SK-N-SH treated with all-trans-retinoic acid at 6 μM for 48 hours (cell line): ENCODE data around the gene DNAAF3.

Source experiments
- ATAC-seq: fragments of 200-7000 bp; cut with Tn5 transposase; 3 replicates; pipeline ENCODE4 v1.9.1; 2020; ENCODE audit warnings: mild to moderate bottlenecking, moderate library complexity
- ARNTL ChIP-seq: fragments of 450-650 bp; formaldehyde crosslinking; IDR thresholded peaks from 2 replicates; pipeline ENCODE4 v1.5.0; 2020; ENCODE audit warnings: low read depth, mild to moderate bottlenecking, moderate library complexity, borderline replicate concordance
- BACH2 ChIP-seq: fragments of 250-450 bp; sonication (Bioruptor Pico); IDR thresholded peaks from 2 replicates; pipeline ENCODE4 v1.9.0; 2021; ENCODE audit warnings: mild to moderate bottlenecking, borderline replicate concordance
- CREB5 ChIP-seq: fragments of 250-450 bp; sonication (Bioruptor Pico); IDR thresholded peaks from 2 replicates; pipeline ENCODE4 v1.5.1; 2020; ENCODE audit warnings: low read depth, mild to moderate bottlenecking, moderate library complexity
- CSDC2 ChIP-seq: fragments of 250-450 bp; sonication (Bioruptor Pico); IDR thresholded peaks from 2 replicates; pipeline ENCODE4 v1.5.0; 2020; ENCODE audit warnings: mild to moderate bottlenecking, moderate library complexity
- ESRRG ChIP-seq: fragments of 250-450 bp; sonication (Bioruptor Pico); IDR thresholded peaks from 2 replicates; pipeline ENCODE4 v1.6.1; 2021; ENCODE audit warnings: mild to moderate bottlenecking
- GLIS3 ChIP-seq: fragments of 250-450 bp; sonication (Bioruptor Pico); IDR thresholded peaks from 2 replicates; pipeline ENCODE4 v1.5.0; 2020; ENCODE audit warnings: mild to moderate bottlenecking, moderate library complexity
- OSR1 ChIP-seq: fragments of 250-450 bp; sonication (Bioruptor Pico); IDR thresholded peaks from 2 replicates; pipeline ENCODE4 v1.8.0; 2022; ENCODE audit warnings: moderate library complexity, mild to moderate bottlenecking, inconsistent platforms
- PATZ1 ChIP-seq: fragments of 250-450 bp; sonication (Bioruptor Pico); IDR thresholded peaks from 2 replicates; pipeline ENCODE4 v1.8.0; 2020; ENCODE audit warnings: mild to moderate bottlenecking, moderate library complexity, borderline replicate concordance
- POU6F1 ChIP-seq: fragments of 250-450 bp; sonication (Bioruptor Pico); IDR thresholded peaks from 2 replicates; pipeline ENCODE4 v1.8.0; 2021; ENCODE audit warnings: low read depth, mild to moderate bottlenecking, moderate library complexity, borderline replicate concordance
- RARB ChIP-seq: fragments of 250-450 bp; sonication (Bioruptor Pico); IDR thresholded peaks from 2 replicates; pipeline ENCODE4 v1.8.0; 2021; ENCODE audit warnings: mild to moderate bottlenecking, moderate library complexity
- SNAI2 ChIP-seq: fragments of 250-450 bp; sonication (Bioruptor Pico); IDR thresholded peaks from 2 replicates; pipeline ENCODE4 v1.5.0; 2020; ENCODE audit warnings: mild to moderate bottlenecking, moderate library complexity
- TOX ChIP-seq: fragments of 250-450 bp; sonication (Bioruptor Pico); IDR thresholded peaks from 2 replicates; pipeline ENCODE4 v1.8.0; 2021; ENCODE audit warnings: mild to moderate bottlenecking, moderate library complexity, borderline replicate concordance
- TSHZ2 ChIP-seq: fragments of 250-450 bp; sonication (Bioruptor Pico); IDR thresholded peaks from 2 replicates; pipeline ENCODE4 v1.5.0; 2020; ENCODE audit warnings: mild to moderate bottlenecking, moderate library complexity
- ZC3H10 ChIP-seq: fragments of 250-450 bp; sonication (Bioruptor Pico); IDR thresholded peaks from 2 replicates; pipeline ENCODE4 v1.5.1; 2021; ENCODE audit warnings: mild to moderate bottlenecking, moderate library complexity
- ZFP3 ChIP-seq: fragments of 250-450 bp; sonication (Bioruptor Pico); IDR thresholded peaks from 2 replicates; pipeline ENCODE4 v1.5.0; 2020; ENCODE audit warnings: mild to moderate bottlenecking, moderate library complexity
- ZFP30 ChIP-seq: fragments of 450-650 bp; formaldehyde crosslinking; IDR thresholded peaks from 2 replicates; pipeline ENCODE4 v1.5.0; 2022; ENCODE audit warnings: mild to moderate bottlenecking, moderate library complexity
- ZNF565 ChIP-seq: fragments of 450-650 bp; formaldehyde crosslinking; conservative IDR thresholded peaks from 2 replicates; pipeline ENCODE4 v1.5.0; 2020; ENCODE audit warnings: low read depth, mild to moderate bottlenecking, moderate library complexity
- ZNF70 ChIP-seq: fragments of 450-650 bp; formaldehyde crosslinking; IDR thresholded peaks from 2 replicates; pipeline ENCODE4 v1.5.0; 2020; ENCODE audit warnings: mild to moderate bottlenecking, moderate library complexity
- ZNF8 ChIP-seq: fragments of 450-650 bp; formaldehyde crosslinking; IDR thresholded peaks from 2 replicates; pipeline ENCODE4 v1.5.0; 2020; ENCODE audit warnings: mild to moderate bottlenecking, moderate library complexity
- TF ChIP-seq, protein P1 (sequence below): fragments of 250-450 bp; sonication (Bioruptor Pico); IDR thresholded peaks from 2 replicates; pipeline ENCODE4 v1.5.1; 2021; ENCODE audit warnings: mild to moderate bottlenecking, moderate library complexity

The DNAAF3 gene

GRCh38 chr19:55146078-55146704 is 20.2 kb downstream of the DNAAF3 start:
- ATAC-seq = peak; percentile 11; the same call in 2 of the 3 replicates
- TF ChIP-seq ZFP30 (CRISPR knock-in tag) (no peak), SNAI2 (CRISPR knock-in tag) (no peak), TOX (CRISPR knock-in tag) (no peak), ARNTL (CRISPR knock-in tag) (no peak), ZFP3 (CRISPR knock-in tag) (no peak), BACH2 (CRISPR knock-in tag) (no peak), POU6F1 (CRISPR knock-in tag) (no peak), GLIS3 (CRISPR knock-in tag) (no peak), ZNF8 (CRISPR knock-in tag) (no peak), CREB5 (CRISPR knock-in tag) (no peak), OSR1 (CRISPR knock-in tag) (no peak), CSDC2 (CRISPR knock-in tag) (no peak), TSHZ2 (CRISPR knock-in tag) (no peak), ESRRG (CRISPR knock-in tag) (no peak), ZNF70 (CRISPR knock-in tag) (no peak), PATZ1 (no peak), RARB (CRISPR knock-in tag) (no peak)

- TF ChIP-seq ZNF70 (CRISPR knock-in tag) (no peak), PATZ1 (no peak), ZC3H10 (CRISPR knock-in tag) (no peak), ZNF565 (CRISPR knock-in tag) (no peak), POU6F1 (CRISPR knock-in tag) (no peak), CSDC2 (CRISPR knock-in tag) (no peak), OSR1 (CRISPR knock-in tag) (no peak), RARB (CRISPR knock-in tag) (no peak), BACH2 (CRISPR knock-in tag) (no peak), TOX (CRISPR knock-in tag) (no peak), ESRRG (CRISPR knock-in tag) (no peak), ARNTL (CRISPR knock-in tag) (no peak)
- TF ChIP-seq, protein P1, sequence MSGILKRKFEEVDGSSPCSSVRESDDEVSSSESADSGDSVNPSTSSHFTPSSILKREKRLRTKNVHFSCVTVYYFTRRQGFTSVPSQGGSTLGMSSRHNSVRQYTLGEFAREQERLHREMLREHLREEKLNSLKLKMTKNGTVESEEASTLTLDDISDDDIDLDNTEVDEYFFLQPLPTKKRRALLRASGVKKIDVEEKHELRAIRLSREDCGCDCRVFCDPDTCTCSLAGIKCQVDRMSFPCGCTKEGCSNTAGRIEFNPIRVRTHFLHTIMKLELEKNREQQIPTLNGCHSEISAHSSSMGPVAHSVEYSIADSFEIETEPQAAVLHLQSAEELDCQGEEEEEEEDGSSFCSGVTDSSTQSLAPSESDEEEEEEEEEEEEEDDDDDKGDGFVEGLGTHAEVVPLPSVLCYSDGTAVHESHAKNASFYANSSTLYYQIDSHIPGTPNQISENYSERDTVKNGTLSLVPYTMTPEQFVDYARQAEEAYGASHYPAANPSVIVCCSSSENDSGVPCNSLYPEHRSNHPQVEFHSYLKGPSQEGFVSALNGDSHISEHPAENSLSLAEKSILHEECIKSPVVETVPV (CRISPR knock-in tag) = no peak
- ATAC-seq = no peak
These were observed 21.2 kb downstream of the DNAAF3 start for GRCh38 chr19:55145232-55145631.
